GM18867 (cell line): Measurements from ENCODE around the gene MYO1D.
"Not testable (repeated sequence)": the region's sequence is repeated elsewhere in the genome, so short reads cannot be mapped to it uniquely, and the experiment has no call there.

Experiments
- ATAC-seq: cut with Tn5 transposase; IDR thresholded peaks from one replicate; pipeline ENCODE4 v1.9.1; 2021; ENCODE audit warnings: mild to moderate bottlenecking, moderate library complexity; ENCODE audit not compliant: unreplicated experiment

The MYO1D gene

GRCh38 chr17:32821987-32822934 lies 54.7 kb downstream of the MYO1D start:
- not testable (repeated sequence) for ATAC-seq

- ATAC-seq: no peak
These were observed 56.5 kb downstream of the MYO1D start for GRCh38 chr17:32820440-32820839.

- ATAC-seq: no peak
These were observed 57.1 kb downstream of the MYO1D start for GRCh38 chr17:32819787-32820186.

GRCh38 chr17:32819035-32819434 lies 57.9 kb downstream of the MYO1D start:
- no peak for ATAC-seq

- no peak for ATAC-seq
These were observed 61.5 kb downstream of the MYO1D start for GRCh38 chr17:32815460-32815859.

GRCh38 chr17:32814836-32815235 lies 62.1 kb downstream of the MYO1D start:
- no peak for ATAC-seq

GRCh38 chr17:32813021-32813420 lies 63.9 kb downstream of the MYO1D start:
- no peak for ATAC-seq

- ATAC-seq: no peak
These were observed 66.2 kb downstream of the MYO1D start for GRCh38 chr17:32810690-32811089.

GRCh38 chr17:32807577-32807976 lies 69.3 kb downstream of the MYO1D start:
- ATAC-seq: no peak

- no peak for ATAC-seq
These were observed 70.3 kb downstream of the MYO1D start for GRCh38 chr17:32806646-32807045.

- no peak for ATAC-seq
These were observed 71.6 kb downstream of the MYO1D start for GRCh38 chr17:32805029-32805976.

GRCh38 chr17:32803544-32803943 lies 73.4 kb downstream of the MYO1D start:
- ATAC-seq: no peak

GRCh38 chr17:32802306-32802705 lies 74.6 kb downstream of the MYO1D start:
- no peak for ATAC-seq

GRCh38 chr17:32801641-32802040 lies 75.3 kb downstream of the MYO1D start:
- no peak for ATAC-seq

GRCh38 chr17:32801193-32801592 lies 75.7 kb downstream of the MYO1D start:
- ATAC-seq: no peak

- ATAC-seq: no peak
These were observed 78.0 kb downstream of the MYO1D start for GRCh38 chr17:32798938-32799337.

- no peak for ATAC-seq
These were observed 81.5 kb downstream of the MYO1D start for GRCh38 chr17:32795339-32795979.

- no peak for ATAC-seq
These were observed 82.2 kb downstream of the MYO1D start for GRCh38 chr17:32794533-32795246.

GRCh38 chr17:32793841-32794240 lies 83.1 kb downstream of the MYO1D start:
- ATAC-seq: no peak

- ATAC-seq: no peak
These were observed 84.7 kb downstream of the MYO1D start for GRCh38 chr17:32792207-32792606.
